DOHH2 (cell line): ENCODE data around the gene TBX6.
"Not testable (repeated sequence)": the region's sequence is repeated elsewhere in the genome, so short reads cannot be mapped to it uniquely, and the experiment has no call there.

Experiments
- H3F3A ChIP-seq: fragments of 200-600 bp; sonication (generic), shearing (Covaris generic); 2 replicates; pipeline ENCODE4 v1.6.0; 2016; ENCODE audit warnings: antibody characterized with exemption, mild to moderate bottlenecking; ENCODE audit not compliant: control insufficient read depth, insufficient read depth
- H3K27ac ChIP-seq: fragments of 200-600 bp; sonication (generic); 2 replicates; pipeline ENCODE4 v1.5.1; 2014; ENCODE audit warnings: low read depth, mild to moderate bottlenecking, low read length, moderate library complexity
- H3K27me3 ChIP-seq: fragments of 200-600 bp; sonication (generic); 2 replicates; pipeline ENCODE4 v1.6.1; 2014; ENCODE audit warnings: mild to moderate bottlenecking, low read length, mixed read lengths; ENCODE audit not compliant: control insufficient read depth
- H3K36me3 ChIP-seq: fragments of 200-600 bp; sonication (generic); 2 replicates; pipeline ENCODE4 v1.6.1; 2014; ENCODE audit warnings: mild to moderate bottlenecking, low read length, moderate library complexity, mixed read lengths; ENCODE audit not compliant: control insufficient read depth
- H3K4me1 ChIP-seq: fragments of 200-600 bp; sonication (generic); 2 replicates; pipeline ENCODE4 v1.6.1; 2014; ENCODE audit warnings: mild to moderate bottlenecking, low read length, mixed read lengths; ENCODE audit not compliant: control insufficient read depth
- H3K4me2 ChIP-seq: fragments of 200-600 bp; sonication (generic); 2 replicates; pipeline ENCODE4 v1.6.0; 2014; ENCODE audit warnings: mild to moderate bottlenecking, low read length, moderate library complexity
- H3K4me3 ChIP-seq: fragments of 200-600 bp; sonication (generic); 2 replicates; pipeline ENCODE4 v1.5.1; 2014; ENCODE audit warnings: mild to moderate bottlenecking, low read length, mixed read lengths
- H3K79me2 ChIP-seq: fragments of 200-600 bp; sonication (generic); 2 replicates; pipeline ENCODE4 v1.6.1; 2014; ENCODE audit warnings: mild to moderate bottlenecking, low read length, mixed read lengths; ENCODE audit not compliant: control insufficient read depth
- H3K9me2 ChIP-seq: fragments of 200-600 bp; sonication (generic); replicated peaks from 2 replicates; pipeline ENCODE4 v1.6.1; 2014; ENCODE audit warnings: mild to moderate bottlenecking, low read length, mixed read lengths; ENCODE audit not compliant: control insufficient read depth
- H3K9me3 ChIP-seq: fragments of 200-600 bp; sonication (generic); 2 replicates; pipeline ENCODE4 v1.6.1; 2014; ENCODE audit warnings: antibody characterized with exemption, low read length, mixed read lengths; ENCODE audit not compliant: control insufficient read depth, insufficient read depth
- H4K20me1 ChIP-seq: fragments of 200-600 bp; sonication (generic); 2 replicates; pipeline ENCODE4 v1.6.0; 2014; ENCODE audit warnings: low read depth, mild to moderate bottlenecking, antibody characterized with exemption, low read length, moderate library complexity; ENCODE audit not compliant: control insufficient read depth, insufficient read depth
- EZH2phosphoT487 ChIP-seq: fragments of 200-600 bp; sonication (generic); IDR thresholded peaks from 2 replicates; pipeline ENCODE4 v1.6.1; 2017; ENCODE audit warnings: borderline replicate concordance, mild to moderate bottlenecking, antibody characterized with exemption, low read length, moderate library complexity, mixed read lengths
- TF ChIP-seq, protein P1 (sequence below): fragments of 200-600 bp; sonication (generic); IDR thresholded peaks from one replicate; pipeline ENCODE4 v1.5.1; 2014; ENCODE audit warnings: antibody characterized with exemption, mild to moderate bottlenecking, low read depth, low read length; ENCODE audit not compliant: poor library complexity, severe bottlenecking

TBX6 gene

DNA sequence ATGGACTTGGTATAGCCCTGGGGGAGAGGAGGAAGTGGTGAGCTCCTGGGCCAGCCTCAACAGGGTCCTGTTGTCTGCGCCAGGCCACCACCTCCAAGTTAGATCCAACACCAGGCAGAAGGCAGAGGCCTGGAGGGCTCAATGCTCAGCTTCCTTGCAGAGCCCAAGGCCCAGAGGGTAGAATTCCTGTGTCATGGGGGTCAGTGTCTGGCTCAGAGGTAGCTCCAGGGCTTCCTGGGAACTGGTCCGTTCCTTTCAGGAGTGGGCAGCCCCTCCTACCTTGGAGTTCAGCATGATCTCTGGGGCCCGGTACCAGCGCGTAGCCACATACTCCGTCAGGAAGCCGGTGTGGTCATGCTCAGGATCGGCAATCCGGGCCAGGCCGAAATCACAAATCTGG is 26.0 kb upstream of the TBX6 start:
- Histone ChIP-seq H3K4me1 (peaks cover 44% of the 10 kb centered on the region), H3K4me2 (no peak overlapping the region), H3K27me3 (no peaks in the 10 kb centered on the region), H3K36me3 (peaks cover 28% of the 10 kb centered on the region), H3K79me2 (peaks cover 5% of the 10 kb centered on the region), H3K9me3 (no peaks in the 10 kb centered on the region), H3K4me3 (no peak overlapping the region), H3K27ac (no peak overlapping the region), H4K20me1 (no peaks in the 10 kb centered on the region), H3F3A (0 out of 2 replicates have a peak, but pooled peaks cover 5% of the 10 kb centered on the region), H3K9me2 (no peaks in the 10 kb centered on the region)
- TF ChIP-seq, protein P1, sequence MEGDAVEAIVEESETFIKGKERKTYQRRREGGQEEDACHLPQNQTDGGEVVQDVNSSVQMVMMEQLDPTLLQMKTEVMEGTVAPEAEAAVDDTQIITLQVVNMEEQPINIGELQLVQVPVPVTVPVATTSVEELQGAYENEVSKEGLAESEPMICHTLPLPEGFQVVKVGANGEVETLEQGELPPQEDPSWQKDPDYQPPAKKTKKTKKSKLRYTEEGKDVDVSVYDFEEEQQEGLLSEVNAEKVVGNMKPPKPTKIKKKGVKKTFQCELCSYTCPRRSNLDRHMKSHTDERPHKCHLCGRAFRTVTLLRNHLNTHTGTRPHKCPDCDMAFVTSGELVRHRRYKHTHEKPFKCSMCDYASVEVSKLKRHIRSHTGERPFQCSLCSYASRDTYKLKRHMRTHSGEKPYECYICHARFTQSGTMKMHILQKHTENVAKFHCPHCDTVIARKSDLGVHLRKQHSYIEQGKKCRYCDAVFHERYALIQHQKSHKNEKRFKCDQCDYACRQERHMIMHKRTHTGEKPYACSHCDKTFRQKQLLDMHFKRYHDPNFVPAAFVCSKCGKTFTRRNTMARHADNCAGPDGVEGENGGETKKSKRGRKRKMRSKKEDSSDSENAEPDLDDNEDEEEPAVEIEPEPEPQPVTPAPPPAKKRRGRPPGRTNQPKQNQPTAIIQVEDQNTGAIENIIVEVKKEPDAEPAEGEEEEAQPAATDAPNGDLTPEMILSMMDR: no peak
- TF ChIP-seq EZH2phosphoT487: no peak

- H3K79me2 ChIP-seq: no peaks in the 10 kb centered on the region
- no peaks in the 10 kb centered on the region for H4K20me1 ChIP-seq
- TF ChIP-seq, protein P1: no peak
- no peak for TF ChIP-seq EZH2phosphoT487
- no peaks in the 10 kb centered on the region for H3K9me3 ChIP-seq
- no peak overlapping the region for H3K27ac ChIP-seq
- no peak overlapping the region for H3K4me3 ChIP-seq
- H3K9me2 ChIP-seq: no peaks in the 10 kb centered on the region
- H3F3A ChIP-seq: 0 out of 2 replicates have a peak, but pooled peaks cover 5% of the 10 kb centered on the region
- peaks cover 31% of the 10 kb centered on the region for H3K36me3 ChIP-seq
- H3K4me1 ChIP-seq: peaks cover 41% of the 10 kb centered on the region
- no peaks in the 10 kb centered on the region for H3K27me3 ChIP-seq
- H3K4me2 ChIP-seq: no peak overlapping the region
These were observed 24.8 kb upstream of the TBX6 start for GRCh38 chr16:30116291-30117207.

GRCh38 chr16:30115238-30115637 is 23.5 kb upstream of the TBX6 start:
- H3K36me3 ChIP-seq: peaks cover 27% of the 10 kb centered on the region
- H4K20me1 ChIP-seq: no peaks in the 10 kb centered on the region
- H3K79me2 ChIP-seq: no peaks in the 10 kb centered on the region
- no peak overlapping the region for H3K27ac ChIP-seq
- no peaks in the 10 kb centered on the region for H3K9me2 ChIP-seq
- H3F3A ChIP-seq: 0 out of 2 replicates have a peak, but pooled peaks cover 5% of the 10 kb centered on the region
- H3K4me2 ChIP-seq: peak overlapping the region; percentile 37
- no peaks in the 10 kb centered on the region for H3K9me3 ChIP-seq
- no peak overlapping the region for H3K4me3 ChIP-seq
- TF ChIP-seq EZH2phosphoT487: no peak
- TF ChIP-seq, protein P1: no peak
- no peaks in the 10 kb centered on the region for H3K27me3 ChIP-seq
- H3K4me1 ChIP-seq: peaks cover 28% of the 10 kb centered on the region

DNA sequence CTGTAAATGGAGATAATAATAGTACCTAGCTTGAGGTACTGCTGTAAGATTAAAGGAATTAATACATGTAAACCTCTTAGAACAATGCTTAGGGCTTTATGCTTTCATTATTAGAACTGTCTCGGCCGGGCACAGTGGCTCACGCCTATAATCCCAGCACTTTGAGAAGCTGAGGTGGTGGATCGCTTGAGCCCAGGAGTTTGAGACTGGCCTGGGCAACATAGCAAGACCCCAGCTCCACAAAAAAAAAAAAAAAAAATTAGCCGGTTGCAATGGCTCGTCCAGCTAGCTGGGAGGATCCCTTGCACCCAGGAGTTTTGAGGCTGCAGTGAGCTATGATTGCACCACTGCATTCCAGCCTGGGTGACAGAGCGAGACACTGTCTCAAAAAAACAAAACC is 23.1 kb upstream of the TBX6 start:
- H3K9me2 ChIP-seq, H4K20me1 ChIP-seq, H3K4me3 ChIP-seq, H3K79me2 ChIP-seq, H3K27ac ChIP-seq, H3K9me3 ChIP-seq, H3F3A ChIP-seq, H3K27me3 ChIP-seq: not testable (repeated sequence)
- H3K4me2 ChIP-seq: peak overlapping the region; percentile 37
- H3K36me3 ChIP-seq: peaks cover 27% of the 10 kb centered on the region
- peaks cover 24% of the 10 kb centered on the region for H3K4me1 ChIP-seq
